GM23338 (cell line): ENCODE data around the gene ADAMTS17. TPM values are rescaled to one million over a fixed set of nuclear protein-coding genes. Genes with fewer than 3 reads are reported as not detected.

ENCODE experiments used
- ATAC-seq: fragments of 200-7000 bp; cut with Tn5 transposase; 3 replicates; pipeline ENCODE4 v1.9.1; 2020
- DNase-seq: peaks from one replicate; pipeline ENCODE4 v3.0.0-alpha.2; 2015; ENCODE audit warnings: low spot score
- H2AFZ ChIP-seq: fragments of 200-600 bp; sonication (generic); 2 replicates; pipeline ENCODE4 v1.8.0; 2016; ENCODE audit warnings: antibody characterized with exemption, mild to moderate bottlenecking, moderate library complexity
- H3F3A ChIP-seq: fragments of 200-600 bp; sonication (generic); replicated peaks from 2 replicates; pipeline ENCODE4 v1.8.0; 2017; ENCODE audit warnings: antibody characterized with exemption, mixed run types, low read depth
- H3K27ac ChIP-seq: fragments of 200-600 bp; sonication (generic); 2 replicates; pipeline ENCODE4 v1.6.1; 2016; ENCODE audit warnings: low read depth
- H3K27me3 ChIP-seq: fragments of 200-600 bp; sonication (generic); 2 replicates; pipeline ENCODE4 v1.8.0; 2016; ENCODE audit warnings: mild to moderate bottlenecking, mixed run types, moderate library complexity; ENCODE audit not compliant: insufficient read depth
- H3K36me3 ChIP-seq: fragments of 200-600 bp; sonication (generic); 2 replicates; pipeline ENCODE4 v1.8.0; 2016; ENCODE audit warnings: mild to moderate bottlenecking; ENCODE audit not compliant: insufficient read depth
- H3K4me1 ChIP-seq: fragments of 200-600 bp; sonication (generic); 2 replicates; pipeline ENCODE4 v1.8.0; 2016; ENCODE audit warnings: mild to moderate bottlenecking, moderate library complexity; ENCODE audit not compliant: insufficient read depth
- H3K4me2 ChIP-seq: fragments of 200-600 bp; sonication (generic); 2 replicates; pipeline ENCODE4 v1.7.1; 2017; ENCODE audit warnings: mixed run types
- H3K4me3 ChIP-seq: fragments of 200-600 bp; sonication (generic); 2 replicates; pipeline ENCODE4 v1.6.1; 2016; ENCODE audit warnings: mixed run types
- H3K79me2 ChIP-seq: fragments of 200-600 bp; sonication (generic); replicated peaks from 2 replicates; pipeline ENCODE4 v1.8.0; 2017; ENCODE audit warnings: mild to moderate bottlenecking; ENCODE audit not compliant: insufficient read depth
- H3K9me2 ChIP-seq: fragments of 200-600 bp; sonication (generic); 2 replicates; pipeline ENCODE4 v1.8.0; 2017; ENCODE audit not compliant: insufficient read depth
- H4K20me1 ChIP-seq: fragments of 200-600 bp; sonication (generic); replicated peaks from 2 replicates; pipeline ENCODE4 v1.8.0; 2017; ENCODE audit warnings: mild to moderate bottlenecking; ENCODE audit not compliant: insufficient read depth
- H3K27ac Mint-ChIP-seq: 2 replicates; pipeline ENCODE4 v1.8.0; 2020; ENCODE audit warnings: inconsistent platforms, mild to moderate bottlenecking, moderate library complexity, mixed read lengths
- H3K27me3 Mint-ChIP-seq: 3 replicates; pipeline ENCODE4 v1.8.0; 2022; ENCODE audit warnings: low read depth, mild to moderate bottlenecking, moderate library complexity, mixed read lengths, inconsistent platforms; ENCODE audit not compliant: insufficient read depth, poor library complexity
- H3K36me3 Mint-ChIP-seq: 3 replicates; pipeline ENCODE4 v1.8.0; 2021; ENCODE audit warnings: low read depth, mild to moderate bottlenecking, inconsistent platforms, moderate library complexity, mixed read lengths
- H3K4me1 Mint-ChIP-seq: 3 replicates; pipeline ENCODE4 v1.8.0; 2020; ENCODE audit warnings: mild to moderate bottlenecking, inconsistent platforms, mixed read lengths
- H3K4me3 Mint-ChIP-seq: 3 replicates; pipeline ENCODE4 v1.8.0; 2021; ENCODE audit warnings: moderate library complexity, mild to moderate bottlenecking, inconsistent platforms, mixed read lengths
- H3K9me3 Mint-ChIP-seq: 3 replicates; pipeline ENCODE4 v1.8.0; 2020; ENCODE audit warnings: moderate library complexity, mild to moderate bottlenecking, inconsistent platforms, mixed read lengths
- CREB1 ChIP-seq: fragments of 250-450 bp; sonication (Bioruptor Pico); IDR thresholded peaks from 2 replicates; pipeline ENCODE4 v1.5.0; 2020; ENCODE audit warnings: low read depth, mild to moderate bottlenecking, moderate library complexity
- EZH2 ChIP-seq: fragments of 200-600 bp; sonication (generic); IDR thresholded peaks from one replicate; pipeline ENCODE4 v1.8.0; 2017; ENCODE audit warnings: antibody characterized with exemption, mild to moderate bottlenecking, low read depth; ENCODE audit not compliant: unreplicated experiment
- EZH2phosphoT487 ChIP-seq: fragments of 200-600 bp; sonication (generic); IDR thresholded peaks from one replicate; pipeline ENCODE4 v1.8.1; 2018; ENCODE audit warnings: antibody characterized with exemption; ENCODE audit not compliant: unreplicated experiment
- JUNB ChIP-seq: IDR thresholded peaks from one replicate; pipeline ENCODE4 v1.6.1; 2016; ENCODE audit warnings: antibody characterized with exemption; ENCODE audit not compliant: unreplicated experiment
- NANOG ChIP-seq: IDR thresholded peaks from 2 replicates; pipeline ENCODE4 v1.6.1; 2016; ENCODE audit warnings: antibody characterized with exemption, borderline replicate concordance
- POLR2AphosphoS5 ChIP-seq: IDR thresholded peaks from 2 replicates; pipeline ENCODE4 v1.6.1; 2016; ENCODE audit warnings: antibody characterized with exemption, low read depth
- STAT1 ChIP-seq: IDR thresholded peaks from one replicate; pipeline ENCODE4 v1.6.1; 2016; ENCODE audit warnings: antibody characterized with exemption; ENCODE audit not compliant: unreplicated experiment
- ZNF114 ChIP-seq: fragments of 250-450 bp; sonication (Bioruptor Pico); IDR thresholded peaks from 2 replicates; pipeline ENCODE4 v1.5.0; 2020; ENCODE audit warnings: mild to moderate bottlenecking, moderate library complexity
- ZNF331 ChIP-seq: fragments of 250-450 bp; sonication (Bioruptor Pico); IDR thresholded peaks from 2 replicates; pipeline ENCODE4 v1.5.0; 2020; ENCODE audit warnings: low read depth, mild to moderate bottlenecking, moderate library complexity
- polyA plus RNA-seq: library from polyadenylated mRNA; unstranded; fragments of >200 nt; fragmentation: Nextera tagmentation; extraction: Ambion mirVana; gene quantifications from 2 replicates; pipeline ENCODE4 v1.2.1, GENCODE V29; 2016
- total RNA-seq: library from RNA; depleted of rRNA; stranded (reverse); fragments of >200 nt; shearing (Covaris generic); gene quantifications from 2 replicates; pipeline ENCODE4 v1.2.3, GENCODE V29; 2014
- TF ChIP-seq, protein P1 (sequence below): IDR thresholded peaks from 2 replicates; pipeline ENCODE4 v1.6.1; 2016; ENCODE audit warnings: antibody characterized with exemption
- TF ChIP-seq, protein P2 (sequence below): IDR thresholded peaks from one replicate; pipeline ENCODE4 v1.6.1; 2018; ENCODE audit warnings: antibody characterized with exemption; ENCODE audit not compliant: unreplicated experiment
- TF ChIP-seq, protein P3 (sequence below), 2 experiments: fragments of 200-600 bp in 1 of 2; sonication (generic) in 1 of 2; conservative IDR thresholded peaks; 2 replicates each; pipeline versions ENCODE4 v1.5.1 to v1.6.1; 2016 to 2017; ENCODE audit warnings: antibody characterized with exemption in 2 of 2, low read depth in 2 of 2, mild to moderate bottlenecking in 2 of 2, moderate library complexity in 1 of 2
- TF ChIP-seq, protein P4 (sequence below): fragments of 250-450 bp; sonication (Bioruptor Pico); IDR thresholded peaks from 2 replicates; pipeline ENCODE4 v1.5.0; 2020; ENCODE audit warnings: mild to moderate bottlenecking, moderate library complexity

ADAMTS17 gene
- total and polyA plus RNA-seq, 2 experiments from 2014 or later = 0.60 to 3.8 TPM

DNA sequence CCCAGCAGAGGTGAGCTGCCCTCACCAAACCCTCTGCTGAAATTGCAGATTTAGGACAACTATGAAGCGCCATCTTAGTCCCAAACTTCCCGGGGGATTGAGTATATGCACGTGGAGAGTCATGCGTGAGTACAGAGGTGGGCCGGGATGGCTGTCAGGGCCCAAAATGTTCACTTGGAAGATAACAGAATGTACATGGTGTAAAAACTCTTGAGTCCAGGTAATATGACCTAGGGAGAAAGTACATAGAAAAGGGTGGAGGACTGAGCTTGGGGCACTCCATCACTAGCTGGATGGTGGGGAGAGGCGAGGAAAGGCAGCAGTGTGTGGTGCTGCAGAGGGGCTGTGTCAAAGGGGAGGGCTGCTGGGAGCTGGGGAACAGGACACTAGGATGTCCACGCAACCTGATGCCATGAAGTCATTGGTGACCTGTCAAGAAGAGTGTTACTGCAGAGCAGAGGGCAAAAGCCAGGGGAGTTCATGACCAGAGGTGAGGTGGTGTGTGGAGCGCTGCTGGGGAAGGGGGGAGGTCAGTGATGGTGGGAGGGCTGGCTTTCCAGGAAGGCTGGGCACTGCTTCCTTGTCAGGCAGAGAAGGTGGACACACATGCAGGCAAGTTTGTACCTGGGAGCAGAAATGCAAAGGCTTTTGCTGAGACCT, 372.4 kb downstream of the ADAMTS17 start:
- Mint-ChIP-seq H3K4me1 (no peaks in the 10 kb centered on the region), H3K27ac (no peak overlapping the region)
- ATAC-seq = no peak

More for the DNA sequence above, 372.4 kb downstream of the ADAMTS17 start:
- Mint-ChIP-seq H3K9me3 (no peaks in the 10 kb centered on the region; the same call in 2 of the 3 replicates), H3K27me3 (peaks cover 5% of the 10 kb centered on the region), H3K36me3 (no peaks in the 10 kb centered on the region), H3K4me3 (no peak overlapping the region)
- Histone ChIP-seq H2AFZ (no peak overlapping the region), H3K4me2 (no peak overlapping the region), H3K36me3 (no peaks in the 10 kb centered on the region), H3K4me1 (no peaks in the 10 kb centered on the region), H3K4me3 (no peak overlapping the region), H3K9me2 (peaks cover 13% of the 10 kb centered on the region), H3F3A (no peaks in the 10 kb centered on the region), H4K20me1 (no peaks in the 10 kb centered on the region), H3K27ac (no peak overlapping the region), H3K79me2 (no peaks in the 10 kb centered on the region), H3K27me3 (no peaks in the 10 kb centered on the region)
- TF ChIP-seq CREB1 (no peak), ZNF331 (CRISPR knock-in tag) (no peak), NANOG (no peak), JUNB (no peak), EZH2phosphoT487 (no peak), POLR2AphosphoS5 (no peak), ZNF114 (CRISPR knock-in tag) (no peak), STAT1 (no peak), EZH2 (no peak)
- TF ChIP-seq, protein P1, sequence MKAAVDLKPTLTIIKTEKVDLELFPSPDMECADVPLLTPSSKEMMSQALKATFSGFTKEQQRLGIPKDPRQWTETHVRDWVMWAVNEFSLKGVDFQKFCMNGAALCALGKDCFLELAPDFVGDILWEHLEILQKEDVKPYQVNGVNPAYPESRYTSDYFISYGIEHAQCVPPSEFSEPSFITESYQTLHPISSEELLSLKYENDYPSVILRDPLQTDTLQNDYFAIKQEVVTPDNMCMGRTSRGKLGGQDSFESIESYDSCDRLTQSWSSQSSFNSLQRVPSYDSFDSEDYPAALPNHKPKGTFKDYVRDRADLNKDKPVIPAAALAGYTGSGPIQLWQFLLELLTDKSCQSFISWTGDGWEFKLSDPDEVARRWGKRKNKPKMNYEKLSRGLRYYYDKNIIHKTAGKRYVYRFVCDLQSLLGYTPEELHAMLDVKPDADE = no peak
- TF ChIP-seq, protein P2, sequence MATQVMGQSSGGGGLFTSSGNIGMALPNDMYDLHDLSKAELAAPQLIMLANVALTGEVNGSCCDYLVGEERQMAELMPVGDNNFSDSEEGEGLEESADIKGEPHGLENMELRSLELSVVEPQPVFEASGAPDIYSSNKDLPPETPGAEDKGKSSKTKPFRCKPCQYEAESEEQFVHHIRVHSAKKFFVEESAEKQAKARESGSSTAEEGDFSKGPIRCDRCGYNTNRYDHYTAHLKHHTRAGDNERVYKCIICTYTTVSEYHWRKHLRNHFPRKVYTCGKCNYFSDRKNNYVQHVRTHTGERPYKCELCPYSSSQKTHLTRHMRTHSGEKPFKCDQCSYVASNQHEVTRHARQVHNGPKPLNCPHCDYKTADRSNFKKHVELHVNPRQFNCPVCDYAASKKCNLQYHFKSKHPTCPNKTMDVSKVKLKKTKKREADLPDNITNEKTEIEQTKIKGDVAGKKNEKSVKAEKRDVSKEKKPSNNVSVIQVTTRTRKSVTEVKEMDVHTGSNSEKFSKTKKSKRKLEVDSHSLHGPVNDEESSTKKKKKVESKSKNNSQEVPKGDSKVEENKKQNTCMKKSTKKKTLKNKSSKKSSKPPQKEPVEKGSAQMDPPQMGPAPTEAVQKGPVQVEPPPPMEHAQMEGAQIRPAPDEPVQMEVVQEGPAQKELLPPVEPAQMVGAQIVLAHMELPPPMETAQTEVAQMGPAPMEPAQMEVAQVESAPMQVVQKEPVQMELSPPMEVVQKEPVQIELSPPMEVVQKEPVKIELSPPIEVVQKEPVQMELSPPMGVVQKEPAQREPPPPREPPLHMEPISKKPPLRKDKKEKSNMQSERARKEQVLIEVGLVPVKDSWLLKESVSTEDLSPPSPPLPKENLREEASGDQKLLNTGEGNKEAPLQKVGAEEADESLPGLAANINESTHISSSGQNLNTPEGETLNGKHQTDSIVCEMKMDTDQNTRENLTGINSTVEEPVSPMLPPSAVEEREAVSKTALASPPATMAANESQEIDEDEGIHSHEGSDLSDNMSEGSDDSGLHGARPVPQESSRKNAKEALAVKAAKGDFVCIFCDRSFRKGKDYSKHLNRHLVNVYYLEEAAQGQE = no peak
- TF ChIP-seq, protein P3, sequence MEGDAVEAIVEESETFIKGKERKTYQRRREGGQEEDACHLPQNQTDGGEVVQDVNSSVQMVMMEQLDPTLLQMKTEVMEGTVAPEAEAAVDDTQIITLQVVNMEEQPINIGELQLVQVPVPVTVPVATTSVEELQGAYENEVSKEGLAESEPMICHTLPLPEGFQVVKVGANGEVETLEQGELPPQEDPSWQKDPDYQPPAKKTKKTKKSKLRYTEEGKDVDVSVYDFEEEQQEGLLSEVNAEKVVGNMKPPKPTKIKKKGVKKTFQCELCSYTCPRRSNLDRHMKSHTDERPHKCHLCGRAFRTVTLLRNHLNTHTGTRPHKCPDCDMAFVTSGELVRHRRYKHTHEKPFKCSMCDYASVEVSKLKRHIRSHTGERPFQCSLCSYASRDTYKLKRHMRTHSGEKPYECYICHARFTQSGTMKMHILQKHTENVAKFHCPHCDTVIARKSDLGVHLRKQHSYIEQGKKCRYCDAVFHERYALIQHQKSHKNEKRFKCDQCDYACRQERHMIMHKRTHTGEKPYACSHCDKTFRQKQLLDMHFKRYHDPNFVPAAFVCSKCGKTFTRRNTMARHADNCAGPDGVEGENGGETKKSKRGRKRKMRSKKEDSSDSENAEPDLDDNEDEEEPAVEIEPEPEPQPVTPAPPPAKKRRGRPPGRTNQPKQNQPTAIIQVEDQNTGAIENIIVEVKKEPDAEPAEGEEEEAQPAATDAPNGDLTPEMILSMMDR (conservative IDR thresholded peaks at IDR 0.05; ENCODE audit: low read depth in 2 of 2) = no peak
- TF ChIP-seq, protein P4, sequence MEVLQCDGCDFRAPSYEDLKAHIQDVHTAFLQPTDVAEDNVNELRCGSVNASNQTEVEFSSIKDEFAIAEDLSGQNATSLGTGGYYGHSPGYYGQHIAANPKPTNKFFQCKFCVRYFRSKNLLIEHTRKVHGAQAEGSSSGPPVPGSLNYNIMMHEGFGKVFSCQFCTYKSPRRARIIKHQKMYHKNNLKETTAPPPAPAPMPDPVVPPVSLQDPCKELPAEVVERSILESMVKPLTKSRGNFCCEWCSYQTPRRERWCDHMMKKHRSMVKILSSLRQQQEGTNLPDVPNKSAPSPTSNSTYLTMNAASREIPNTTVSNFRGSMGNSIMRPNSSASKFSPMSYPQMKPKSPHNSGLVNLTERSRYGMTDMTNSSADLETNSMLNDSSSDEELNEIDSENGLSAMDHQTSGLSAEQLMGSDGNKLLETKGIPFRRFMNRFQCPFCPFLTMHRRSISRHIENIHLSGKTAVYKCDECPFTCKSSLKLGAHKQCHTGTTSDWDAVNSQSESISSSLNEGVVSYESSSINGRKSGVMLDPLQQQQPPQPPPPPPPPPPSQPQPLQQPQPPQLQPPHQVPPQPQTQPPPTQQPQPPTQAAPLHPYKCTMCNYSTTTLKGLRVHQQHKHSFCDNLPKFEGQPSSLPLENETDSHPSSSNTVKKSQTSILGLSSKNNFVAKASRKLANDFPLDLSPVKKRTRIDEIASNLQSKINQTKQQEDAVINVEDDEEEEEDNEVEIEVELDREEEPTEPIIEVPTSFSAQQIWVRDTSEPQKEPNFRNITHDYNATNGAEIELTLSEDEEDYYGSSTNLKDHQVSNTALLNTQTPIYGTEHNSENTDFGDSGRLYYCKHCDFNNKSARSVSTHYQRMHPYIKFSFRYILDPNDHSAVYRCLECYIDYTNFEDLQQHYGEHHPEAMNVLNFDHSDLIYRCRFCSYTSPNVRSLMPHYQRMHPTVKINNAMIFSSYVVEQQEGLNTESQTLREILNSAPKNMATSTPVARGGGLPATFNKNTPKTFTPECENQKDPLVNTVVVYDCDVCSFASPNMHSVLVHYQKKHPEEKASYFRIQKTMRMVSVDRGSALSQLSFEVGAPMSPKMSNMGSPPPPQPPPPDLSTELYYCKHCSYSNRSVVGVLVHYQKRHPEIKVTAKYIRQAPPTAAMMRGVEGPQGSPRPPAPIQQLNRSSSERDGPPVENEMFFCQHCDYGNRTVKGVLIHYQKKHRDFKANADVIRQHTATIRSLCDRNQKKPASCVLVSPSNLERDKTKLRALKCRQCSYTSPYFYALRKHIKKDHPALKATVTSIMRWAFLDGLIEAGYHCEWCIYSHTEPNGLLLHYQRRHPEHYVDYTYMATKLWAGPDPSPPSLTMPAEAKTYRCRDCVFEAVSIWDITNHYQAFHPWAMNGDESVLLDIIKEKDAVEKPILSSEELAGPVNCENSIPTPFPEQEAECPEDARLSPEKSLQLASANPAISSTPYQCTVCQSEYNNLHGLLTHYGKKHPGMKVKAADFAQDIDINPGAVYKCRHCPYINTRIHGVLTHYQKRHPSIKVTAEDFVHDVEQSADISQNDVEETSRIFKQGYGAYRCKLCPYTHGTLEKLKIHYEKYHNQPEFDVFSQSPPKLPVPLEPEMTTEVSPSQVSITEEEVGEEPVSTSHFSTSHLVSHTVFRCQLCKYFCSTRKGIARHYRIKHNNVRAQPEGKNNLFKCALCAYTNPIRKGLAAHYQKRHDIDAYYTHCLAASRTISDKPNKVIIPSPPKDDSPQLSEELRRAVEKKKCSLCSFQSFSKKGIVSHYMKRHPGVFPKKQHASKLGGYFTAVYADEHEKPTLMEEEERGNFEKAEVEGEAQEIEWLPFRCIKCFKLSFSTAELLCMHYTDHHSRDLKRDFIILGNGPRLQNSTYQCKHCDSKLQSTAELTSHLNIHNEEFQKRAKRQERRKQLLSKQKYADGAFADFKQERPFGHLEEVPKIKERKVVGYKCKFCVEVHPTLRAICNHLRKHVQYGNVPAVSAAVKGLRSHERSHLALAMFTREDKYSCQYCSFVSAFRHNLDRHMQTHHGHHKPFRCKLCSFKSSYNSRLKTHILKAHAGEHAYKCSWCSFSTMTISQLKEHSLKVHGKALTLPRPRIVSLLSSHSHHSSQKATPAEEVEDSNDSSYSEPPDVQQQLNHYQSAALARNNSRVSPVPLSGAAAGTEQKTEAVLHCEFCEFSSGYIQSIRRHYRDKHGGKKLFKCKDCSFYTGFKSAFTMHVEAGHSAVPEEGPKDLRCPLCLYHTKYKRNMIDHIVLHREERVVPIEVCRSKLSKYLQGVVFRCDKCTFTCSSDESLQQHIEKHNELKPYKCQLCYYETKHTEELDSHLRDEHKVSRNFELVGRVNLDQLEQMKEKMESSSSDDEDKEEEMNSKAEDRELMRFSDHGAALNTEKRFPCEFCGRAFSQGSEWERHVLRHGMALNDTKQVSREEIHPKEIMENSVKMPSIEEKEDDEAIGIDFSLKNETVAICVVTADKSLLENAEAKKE = no peak
- no peak for DNase-seq
